GM18907 (cell line): Measurements from ENCODE around the gene VWA8.
"Not testable (repeated sequence)": the region's sequence is repeated elsewhere in the genome, so short reads cannot be mapped to it uniquely, and the experiment has no call there.

Experiments used
- ATAC-seq: cut with Tn5 transposase; IDR thresholded peaks from one replicate; pipeline ENCODE4 v1.9.1; 2021; ENCODE audit warnings: mild to moderate bottlenecking, moderate library complexity; ENCODE audit not compliant: unreplicated experiment

The VWA8 gene

GRCh38 chr13:41651413-41652058 lies 309.4 kb downstream of the VWA8 start:
- no peak for ATAC-seq

- ATAC-seq: no peak
Observed at GRCh38 chr13:41650706-41651105, 310.2 kb downstream of the VWA8 start.

- no peak for ATAC-seq
Observed at GRCh38 chr13:41649659-41650058, 311.2 kb downstream of the VWA8 start.

GRCh38 chr13:41648314-41648935 lies 312.5 kb downstream of the VWA8 start:
- ATAC-seq: no peak

GRCh38 chr13:41647699-41648313 lies 313.1 kb downstream of the VWA8 start:
- ATAC-seq: not testable (repeated sequence)

GRCh38 chr13:41645331-41645730 lies 315.6 kb downstream of the VWA8 start:
- ATAC-seq: no peak

- ATAC-seq: no peak
Observed at GRCh38 chr13:41644742-41645141, 316.2 kb downstream of the VWA8 start.

GRCh38 chr13:41643507-41643906 lies 317.4 kb downstream of the VWA8 start:
- no peak for ATAC-seq

- ATAC-seq: no peak
Observed at GRCh38 chr13:41641961-41642360, 318.9 kb downstream of the VWA8 start.

- no peak for ATAC-seq
Observed at GRCh38 chr13:41641429-41641828, 319.5 kb downstream of the VWA8 start.

GRCh38 chr13:41639955-41640780 lies 320.7 kb downstream of the VWA8 start:
- no peak for ATAC-seq

GRCh38 chr13:41639237-41639904 lies 321.5 kb downstream of the VWA8 start:
- ATAC-seq: no peak

- no peak for ATAC-seq
Observed at GRCh38 chr13:41637586-41637985, 323.3 kb downstream of the VWA8 start.

GRCh38 chr13:41637032-41637431 lies 323.9 kb downstream of the VWA8 start:
- ATAC-seq: not testable (repeated sequence)

- not testable (repeated sequence) for ATAC-seq
Observed at GRCh38 chr13:41636590-41636989, 324.3 kb downstream of the VWA8 start.

GRCh38 chr13:41634407-41634806 lies 326.5 kb downstream of the VWA8 start:
- no peak for ATAC-seq

- ATAC-seq: no peak
Observed at GRCh38 chr13:41633776-41634175, 327.1 kb downstream of the VWA8 start.

GRCh38 chr13:41631296-41631965 lies 329.5 kb downstream of the VWA8 start:
- no peak for ATAC-seq

- ATAC-seq: no peak
Observed at GRCh38 chr13:41627425-41627824, 333.5 kb downstream of the VWA8 start.

- no peak for ATAC-seq
Observed at GRCh38 chr13:41624041-41624440, 336.9 kb downstream of the VWA8 start.
